Measurements from ENCODE around the gene POLR3H. TPM values are rescaled to one million over a fixed set of nuclear protein-coding genes. Genes with fewer than 3 reads are reported as not detected.

POLR3H gene
- total and polyA plus RNA-seq, 2 experiments from 2014 or later = 19.0 to 26.5 TPM

DNA sequence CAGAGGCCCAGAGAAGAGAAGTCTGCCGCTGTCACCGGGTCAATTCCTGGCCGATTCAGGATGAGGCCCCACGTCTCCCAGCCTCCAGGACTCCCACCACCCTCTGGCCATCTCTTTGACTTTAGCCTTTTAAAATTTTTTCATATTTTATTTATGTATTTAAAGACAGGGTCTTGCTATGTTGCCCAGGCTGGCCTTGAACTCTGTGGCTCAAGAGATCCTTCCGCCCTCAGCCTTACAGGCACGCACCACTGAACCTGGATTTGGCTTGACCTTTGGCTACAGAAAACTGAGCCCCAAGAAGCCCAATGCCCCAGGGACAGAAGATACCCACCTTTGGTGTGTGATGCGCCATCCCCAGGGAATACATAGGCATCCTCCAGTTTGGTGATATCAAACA, 3.9 kb downstream of the POLR3H start:
- peaks cover 8% of the 10 kb centered on the region; the same call in 1 of the 2 replicates for H3F3A ChIP-seq (replicated peaks; ENCODE audit: low read depth)
- DNase-seq (ENCODE audit: low spot score) (no peak), ATAC-seq (no peak)
- H3K9me2 ChIP-seq (ENCODE audit: insufficient read depth) = no peaks in the 10 kb centered on the region
- peaks cover 54% of the 10 kb centered on the region for H3K79me2 ChIP-seq (replicated peaks; ENCODE audit: insufficient read depth)
- H3K4me2 ChIP-seq = no peak overlapping the region
- no peak overlapping the region for H3K27ac ChIP-seq (ENCODE audit: low read depth)
- no peaks in the 10 kb centered on the region for H3K27me3 ChIP-seq (ENCODE audit: insufficient read depth)
- peaks cover 9% of the 10 kb centered on the region for H3K27me3 Mint-ChIP-seq (ENCODE audit: insufficient read depth, low read depth, poor library complexity)
- no peaks in the 10 kb centered on the region; the same call in 2 of the 3 replicates for H3K9me3 Mint-ChIP-seq
- peaks cover 7% of the 10 kb centered on the region for H4K20me1 ChIP-seq (replicated peaks; ENCODE audit: insufficient read depth)
- peaks cover 29% of the 10 kb centered on the region for H3K4me1 Mint-ChIP-seq
- no peak overlapping the region for H3K4me3 Mint-ChIP-seq
- peaks cover 34% of the 10 kb centered on the region for H3K36me3 Mint-ChIP-seq (ENCODE audit: low read depth)
- no peak overlapping the region for H3K27ac Mint-ChIP-seq
- TF ChIP-seq POLR2AphosphoS5 (IDR thresholded peaks at IDR 0.05; ENCODE audit: low read depth) (no peak), JUNB (IDR thresholded peaks at IDR 0.05; ENCODE audit: unreplicated experiment) (no peak), ZNF331 (CRISPR knock-in tag; IDR thresholded peaks at IDR 0.05; ENCODE audit: low read depth) (no peak), EZH2phosphoT487 (IDR thresholded peaks at IDR 0.05; ENCODE audit: unreplicated experiment) (no peak), STAT1 (IDR thresholded peaks at IDR 0.05; ENCODE audit: unreplicated experiment) (no peak), NANOG (IDR thresholded peaks at IDR 0.05; ENCODE audit: borderline replicate concordance) (no peak), CREB1 (CRISPR knock-in tag; IDR thresholded peaks at IDR 0.05; ENCODE audit: low read depth) (no peak), ZNF114 (CRISPR knock-in tag; IDR thresholded peaks at IDR 0.05) (no peak)
- TF ChIP-seq, protein P1, sequence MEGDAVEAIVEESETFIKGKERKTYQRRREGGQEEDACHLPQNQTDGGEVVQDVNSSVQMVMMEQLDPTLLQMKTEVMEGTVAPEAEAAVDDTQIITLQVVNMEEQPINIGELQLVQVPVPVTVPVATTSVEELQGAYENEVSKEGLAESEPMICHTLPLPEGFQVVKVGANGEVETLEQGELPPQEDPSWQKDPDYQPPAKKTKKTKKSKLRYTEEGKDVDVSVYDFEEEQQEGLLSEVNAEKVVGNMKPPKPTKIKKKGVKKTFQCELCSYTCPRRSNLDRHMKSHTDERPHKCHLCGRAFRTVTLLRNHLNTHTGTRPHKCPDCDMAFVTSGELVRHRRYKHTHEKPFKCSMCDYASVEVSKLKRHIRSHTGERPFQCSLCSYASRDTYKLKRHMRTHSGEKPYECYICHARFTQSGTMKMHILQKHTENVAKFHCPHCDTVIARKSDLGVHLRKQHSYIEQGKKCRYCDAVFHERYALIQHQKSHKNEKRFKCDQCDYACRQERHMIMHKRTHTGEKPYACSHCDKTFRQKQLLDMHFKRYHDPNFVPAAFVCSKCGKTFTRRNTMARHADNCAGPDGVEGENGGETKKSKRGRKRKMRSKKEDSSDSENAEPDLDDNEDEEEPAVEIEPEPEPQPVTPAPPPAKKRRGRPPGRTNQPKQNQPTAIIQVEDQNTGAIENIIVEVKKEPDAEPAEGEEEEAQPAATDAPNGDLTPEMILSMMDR (conservative IDR thresholded peaks at IDR 0.05; ENCODE audit: low read depth in 2 of 2) = no peak
- TF ChIP-seq, protein P2, sequence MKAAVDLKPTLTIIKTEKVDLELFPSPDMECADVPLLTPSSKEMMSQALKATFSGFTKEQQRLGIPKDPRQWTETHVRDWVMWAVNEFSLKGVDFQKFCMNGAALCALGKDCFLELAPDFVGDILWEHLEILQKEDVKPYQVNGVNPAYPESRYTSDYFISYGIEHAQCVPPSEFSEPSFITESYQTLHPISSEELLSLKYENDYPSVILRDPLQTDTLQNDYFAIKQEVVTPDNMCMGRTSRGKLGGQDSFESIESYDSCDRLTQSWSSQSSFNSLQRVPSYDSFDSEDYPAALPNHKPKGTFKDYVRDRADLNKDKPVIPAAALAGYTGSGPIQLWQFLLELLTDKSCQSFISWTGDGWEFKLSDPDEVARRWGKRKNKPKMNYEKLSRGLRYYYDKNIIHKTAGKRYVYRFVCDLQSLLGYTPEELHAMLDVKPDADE (IDR thresholded peaks at IDR 0.05) = no peak
- TF ChIP-seq, protein P3, sequence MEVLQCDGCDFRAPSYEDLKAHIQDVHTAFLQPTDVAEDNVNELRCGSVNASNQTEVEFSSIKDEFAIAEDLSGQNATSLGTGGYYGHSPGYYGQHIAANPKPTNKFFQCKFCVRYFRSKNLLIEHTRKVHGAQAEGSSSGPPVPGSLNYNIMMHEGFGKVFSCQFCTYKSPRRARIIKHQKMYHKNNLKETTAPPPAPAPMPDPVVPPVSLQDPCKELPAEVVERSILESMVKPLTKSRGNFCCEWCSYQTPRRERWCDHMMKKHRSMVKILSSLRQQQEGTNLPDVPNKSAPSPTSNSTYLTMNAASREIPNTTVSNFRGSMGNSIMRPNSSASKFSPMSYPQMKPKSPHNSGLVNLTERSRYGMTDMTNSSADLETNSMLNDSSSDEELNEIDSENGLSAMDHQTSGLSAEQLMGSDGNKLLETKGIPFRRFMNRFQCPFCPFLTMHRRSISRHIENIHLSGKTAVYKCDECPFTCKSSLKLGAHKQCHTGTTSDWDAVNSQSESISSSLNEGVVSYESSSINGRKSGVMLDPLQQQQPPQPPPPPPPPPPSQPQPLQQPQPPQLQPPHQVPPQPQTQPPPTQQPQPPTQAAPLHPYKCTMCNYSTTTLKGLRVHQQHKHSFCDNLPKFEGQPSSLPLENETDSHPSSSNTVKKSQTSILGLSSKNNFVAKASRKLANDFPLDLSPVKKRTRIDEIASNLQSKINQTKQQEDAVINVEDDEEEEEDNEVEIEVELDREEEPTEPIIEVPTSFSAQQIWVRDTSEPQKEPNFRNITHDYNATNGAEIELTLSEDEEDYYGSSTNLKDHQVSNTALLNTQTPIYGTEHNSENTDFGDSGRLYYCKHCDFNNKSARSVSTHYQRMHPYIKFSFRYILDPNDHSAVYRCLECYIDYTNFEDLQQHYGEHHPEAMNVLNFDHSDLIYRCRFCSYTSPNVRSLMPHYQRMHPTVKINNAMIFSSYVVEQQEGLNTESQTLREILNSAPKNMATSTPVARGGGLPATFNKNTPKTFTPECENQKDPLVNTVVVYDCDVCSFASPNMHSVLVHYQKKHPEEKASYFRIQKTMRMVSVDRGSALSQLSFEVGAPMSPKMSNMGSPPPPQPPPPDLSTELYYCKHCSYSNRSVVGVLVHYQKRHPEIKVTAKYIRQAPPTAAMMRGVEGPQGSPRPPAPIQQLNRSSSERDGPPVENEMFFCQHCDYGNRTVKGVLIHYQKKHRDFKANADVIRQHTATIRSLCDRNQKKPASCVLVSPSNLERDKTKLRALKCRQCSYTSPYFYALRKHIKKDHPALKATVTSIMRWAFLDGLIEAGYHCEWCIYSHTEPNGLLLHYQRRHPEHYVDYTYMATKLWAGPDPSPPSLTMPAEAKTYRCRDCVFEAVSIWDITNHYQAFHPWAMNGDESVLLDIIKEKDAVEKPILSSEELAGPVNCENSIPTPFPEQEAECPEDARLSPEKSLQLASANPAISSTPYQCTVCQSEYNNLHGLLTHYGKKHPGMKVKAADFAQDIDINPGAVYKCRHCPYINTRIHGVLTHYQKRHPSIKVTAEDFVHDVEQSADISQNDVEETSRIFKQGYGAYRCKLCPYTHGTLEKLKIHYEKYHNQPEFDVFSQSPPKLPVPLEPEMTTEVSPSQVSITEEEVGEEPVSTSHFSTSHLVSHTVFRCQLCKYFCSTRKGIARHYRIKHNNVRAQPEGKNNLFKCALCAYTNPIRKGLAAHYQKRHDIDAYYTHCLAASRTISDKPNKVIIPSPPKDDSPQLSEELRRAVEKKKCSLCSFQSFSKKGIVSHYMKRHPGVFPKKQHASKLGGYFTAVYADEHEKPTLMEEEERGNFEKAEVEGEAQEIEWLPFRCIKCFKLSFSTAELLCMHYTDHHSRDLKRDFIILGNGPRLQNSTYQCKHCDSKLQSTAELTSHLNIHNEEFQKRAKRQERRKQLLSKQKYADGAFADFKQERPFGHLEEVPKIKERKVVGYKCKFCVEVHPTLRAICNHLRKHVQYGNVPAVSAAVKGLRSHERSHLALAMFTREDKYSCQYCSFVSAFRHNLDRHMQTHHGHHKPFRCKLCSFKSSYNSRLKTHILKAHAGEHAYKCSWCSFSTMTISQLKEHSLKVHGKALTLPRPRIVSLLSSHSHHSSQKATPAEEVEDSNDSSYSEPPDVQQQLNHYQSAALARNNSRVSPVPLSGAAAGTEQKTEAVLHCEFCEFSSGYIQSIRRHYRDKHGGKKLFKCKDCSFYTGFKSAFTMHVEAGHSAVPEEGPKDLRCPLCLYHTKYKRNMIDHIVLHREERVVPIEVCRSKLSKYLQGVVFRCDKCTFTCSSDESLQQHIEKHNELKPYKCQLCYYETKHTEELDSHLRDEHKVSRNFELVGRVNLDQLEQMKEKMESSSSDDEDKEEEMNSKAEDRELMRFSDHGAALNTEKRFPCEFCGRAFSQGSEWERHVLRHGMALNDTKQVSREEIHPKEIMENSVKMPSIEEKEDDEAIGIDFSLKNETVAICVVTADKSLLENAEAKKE (CRISPR knock-in tag; IDR thresholded peaks at IDR 0.05) = no peak
- TF ChIP-seq, protein P4, sequence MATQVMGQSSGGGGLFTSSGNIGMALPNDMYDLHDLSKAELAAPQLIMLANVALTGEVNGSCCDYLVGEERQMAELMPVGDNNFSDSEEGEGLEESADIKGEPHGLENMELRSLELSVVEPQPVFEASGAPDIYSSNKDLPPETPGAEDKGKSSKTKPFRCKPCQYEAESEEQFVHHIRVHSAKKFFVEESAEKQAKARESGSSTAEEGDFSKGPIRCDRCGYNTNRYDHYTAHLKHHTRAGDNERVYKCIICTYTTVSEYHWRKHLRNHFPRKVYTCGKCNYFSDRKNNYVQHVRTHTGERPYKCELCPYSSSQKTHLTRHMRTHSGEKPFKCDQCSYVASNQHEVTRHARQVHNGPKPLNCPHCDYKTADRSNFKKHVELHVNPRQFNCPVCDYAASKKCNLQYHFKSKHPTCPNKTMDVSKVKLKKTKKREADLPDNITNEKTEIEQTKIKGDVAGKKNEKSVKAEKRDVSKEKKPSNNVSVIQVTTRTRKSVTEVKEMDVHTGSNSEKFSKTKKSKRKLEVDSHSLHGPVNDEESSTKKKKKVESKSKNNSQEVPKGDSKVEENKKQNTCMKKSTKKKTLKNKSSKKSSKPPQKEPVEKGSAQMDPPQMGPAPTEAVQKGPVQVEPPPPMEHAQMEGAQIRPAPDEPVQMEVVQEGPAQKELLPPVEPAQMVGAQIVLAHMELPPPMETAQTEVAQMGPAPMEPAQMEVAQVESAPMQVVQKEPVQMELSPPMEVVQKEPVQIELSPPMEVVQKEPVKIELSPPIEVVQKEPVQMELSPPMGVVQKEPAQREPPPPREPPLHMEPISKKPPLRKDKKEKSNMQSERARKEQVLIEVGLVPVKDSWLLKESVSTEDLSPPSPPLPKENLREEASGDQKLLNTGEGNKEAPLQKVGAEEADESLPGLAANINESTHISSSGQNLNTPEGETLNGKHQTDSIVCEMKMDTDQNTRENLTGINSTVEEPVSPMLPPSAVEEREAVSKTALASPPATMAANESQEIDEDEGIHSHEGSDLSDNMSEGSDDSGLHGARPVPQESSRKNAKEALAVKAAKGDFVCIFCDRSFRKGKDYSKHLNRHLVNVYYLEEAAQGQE (IDR thresholded peaks at IDR 0.05; ENCODE audit: unreplicated experiment) = no peak
- H3K36me3 ChIP-seq (ENCODE audit: insufficient read depth) = no peaks in the 10 kb centered on the region
- H3K4me3 ChIP-seq = no peak overlapping the region
- H2AFZ ChIP-seq = no peak overlapping the region
- peaks cover 7% of the 10 kb centered on the region; the same call in 1 of the 2 replicates for H3K4me1 ChIP-seq (ENCODE audit: insufficient read depth)
